Suprapubic skin (tissue), 4 donors: ENCODE results near the gene TBCC. TPM values are rescaled to one million over a fixed set of nuclear protein-coding genes. Genes with fewer than 3 reads are reported as not detected.

Source experiments
- DNase-seq, 2 donors: peaks; one replicate each; pipeline ENCODE4 v3.0.0-alpha.2; 2019; ENCODE audit warnings: low spot score in 2 of 2
- H3K27ac ChIP-seq: fragments of 200-600 bp; sonication (generic); one replicate; pipeline ENCODE4 v1.5.1; 2019
- H3K27me3 ChIP-seq: fragments of 200-600 bp; sonication (generic); one replicate; pipeline ENCODE4 v1.5.1; 2019
- H3K36me3 ChIP-seq: fragments of 200-600 bp; sonication (generic); one replicate; pipeline ENCODE4 v1.5.1; 2019
- H3K4me1 ChIP-seq: fragments of 200-600 bp; sonication (generic); one replicate; pipeline ENCODE4 v1.5.1; 2019
- H3K4me3 ChIP-seq: fragments of 200-600 bp; sonication (generic); one replicate; pipeline ENCODE4 v1.5.1; 2019; ENCODE audit warnings: mild to moderate bottlenecking
- H3K9me3 ChIP-seq: fragments of 200-600 bp; sonication (generic); one replicate; pipeline ENCODE4 v1.5.1; 2019
- EP300 ChIP-seq: sonication (generic); formaldehyde crosslinking; IDR thresholded peaks from one replicate; pipeline ENCODE4 v1.6.1; 2017; ENCODE audit warnings: antibody characterized with exemption
- POLR2A ChIP-seq, 2 donors: fragments of 450-650 bp; IDR thresholded peaks; one replicate each; pipeline ENCODE4 v1.6.1; 2017; ENCODE audit warnings: antibody characterized with exemption in 2 of 2, mild to moderate bottlenecking in 2 of 2, moderate library complexity in 2 of 2
- POLR2AphosphoS5 ChIP-seq, 3 donors: sonication (generic); formaldehyde crosslinking; IDR thresholded peaks; one replicate each; pipeline ENCODE4 v1.6.1; 2017; ENCODE audit warnings: antibody characterized with exemption in 3 of 3
- WGBS: methylation state at CpG from one replicate; pipeline ENCODE4 v1.1.5; 2018; 5-methylcytosine and 5-hydroxymethylcytosine counted together
- total RNA-seq, 4 donors: library from RNA; depleted of rRNA; stranded (reverse); fragments of >200 nt; gene quantifications; one replicate each; pipeline ENCODE4 v1.1.0, GENCODE V29; 2016
- TF ChIP-seq, protein P1 (sequence below), 2 donors: fragments of 200-600 bp in 1 of 2; fragments of 450-650 bp in 1 of 2; sonication (generic) in 1 of 2; IDR thresholded peaks; one replicate each; pipeline ENCODE4 v1.5.1; 2016 to 2019; ENCODE audit warnings: antibody characterized with exemption in 2 of 2, mild to moderate bottlenecking in 1 of 2, moderate library complexity in 1 of 2

TBCC gene
- total RNA-seq, 4 donors from 2014 or later, result 25.6 to 51.9 (median 30.2) TPM

- peaks cover 15% of the 10 kb centered on the region for H3K4me1 ChIP-seq
- no peak overlapping the region for H3K27ac ChIP-seq
- no peak overlapping the region for H3K4me3 ChIP-seq
- H3K27me3 ChIP-seq, result no peaks in the 10 kb centered on the region
- DNase-seq, result no peak
- no peaks in the 10 kb centered on the region for H3K9me3 ChIP-seq
- whole genome bisulfite sequencing, result 89% methylated on average over 2 of the region's 2 CpGs
- TF ChIP-seq, protein P1, sequence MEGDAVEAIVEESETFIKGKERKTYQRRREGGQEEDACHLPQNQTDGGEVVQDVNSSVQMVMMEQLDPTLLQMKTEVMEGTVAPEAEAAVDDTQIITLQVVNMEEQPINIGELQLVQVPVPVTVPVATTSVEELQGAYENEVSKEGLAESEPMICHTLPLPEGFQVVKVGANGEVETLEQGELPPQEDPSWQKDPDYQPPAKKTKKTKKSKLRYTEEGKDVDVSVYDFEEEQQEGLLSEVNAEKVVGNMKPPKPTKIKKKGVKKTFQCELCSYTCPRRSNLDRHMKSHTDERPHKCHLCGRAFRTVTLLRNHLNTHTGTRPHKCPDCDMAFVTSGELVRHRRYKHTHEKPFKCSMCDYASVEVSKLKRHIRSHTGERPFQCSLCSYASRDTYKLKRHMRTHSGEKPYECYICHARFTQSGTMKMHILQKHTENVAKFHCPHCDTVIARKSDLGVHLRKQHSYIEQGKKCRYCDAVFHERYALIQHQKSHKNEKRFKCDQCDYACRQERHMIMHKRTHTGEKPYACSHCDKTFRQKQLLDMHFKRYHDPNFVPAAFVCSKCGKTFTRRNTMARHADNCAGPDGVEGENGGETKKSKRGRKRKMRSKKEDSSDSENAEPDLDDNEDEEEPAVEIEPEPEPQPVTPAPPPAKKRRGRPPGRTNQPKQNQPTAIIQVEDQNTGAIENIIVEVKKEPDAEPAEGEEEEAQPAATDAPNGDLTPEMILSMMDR (IDR thresholded peaks at IDR 0.05), result no peak
- TF ChIP-seq EP300 (no peak), POLR2AphosphoS5 (IDR thresholded peaks at IDR 0.05) (no peak)
- no peaks in the 10 kb centered on the region for H3K36me3 ChIP-seq
Observed at GRCh38 chr6:42769836-42770235, 23.9 kb upstream of the TBCC start.

DNA sequence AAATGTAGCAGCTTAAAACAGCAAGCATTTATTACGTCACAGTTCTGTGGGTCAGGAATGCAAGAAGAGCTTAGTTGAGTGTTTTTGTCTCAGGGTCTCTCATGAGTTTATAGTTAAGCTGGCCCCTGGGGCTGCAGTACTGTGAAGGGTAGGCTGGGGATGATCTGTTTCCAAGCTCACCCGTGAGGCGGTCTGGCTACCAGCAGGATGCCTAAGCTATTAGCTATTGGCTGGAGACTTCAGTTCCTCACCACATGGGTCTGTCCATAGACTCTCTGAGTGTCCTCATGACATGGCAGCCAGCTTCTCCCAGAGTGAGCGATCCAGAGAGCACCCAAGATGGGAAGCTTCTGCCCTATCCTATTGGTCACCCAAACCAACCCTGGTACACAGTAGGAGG lies 23.1 kb upstream of the TBCC start:
- Histone ChIP-seq H3K4me1 (peaks cover 9% of the 10 kb centered on the region), H3K9me3 (no peaks in the 10 kb centered on the region), H3K27me3 (no peaks in the 10 kb centered on the region), H3K36me3 (no peaks in the 10 kb centered on the region), H3K4me3 (no peak overlapping the region), H3K27ac (no peak overlapping the region)
- TF ChIP-seq POLR2A (IDR thresholded peaks at IDR 0.05), result no peak
- TF ChIP-seq, protein P1 (IDR thresholded peaks at IDR 0.05), result no peak
- 93% methylated on average over 4 of the region's 4 CpGs for WGBS
- DNase-seq, result no peak

- Histone ChIP-seq H3K4me1 (peaks cover 11% of the 10 kb centered on the region), H3K27me3 (no peaks in the 10 kb centered on the region), H3K4me3 (no peak overlapping the region), H3K9me3 (no peaks in the 10 kb centered on the region), H3K27ac (no peak overlapping the region), H3K36me3 (no peaks in the 10 kb centered on the region)
- TF ChIP-seq, protein P1 (IDR thresholded peaks at IDR 0.05), result no peak
- TF ChIP-seq EP300 (no peak), POLR2AphosphoS5 (IDR thresholded peaks at IDR 0.05) (no peak), POLR2A (IDR thresholded peaks at IDR 0.05) (no peak)
- 84% methylated on average over 5 of the region's 5 CpGs for WGBS
- DNase-seq, result no peak
Observed at GRCh38 chr6:42766163-42766670, 20.3 kb upstream of the TBCC start.

DNA sequence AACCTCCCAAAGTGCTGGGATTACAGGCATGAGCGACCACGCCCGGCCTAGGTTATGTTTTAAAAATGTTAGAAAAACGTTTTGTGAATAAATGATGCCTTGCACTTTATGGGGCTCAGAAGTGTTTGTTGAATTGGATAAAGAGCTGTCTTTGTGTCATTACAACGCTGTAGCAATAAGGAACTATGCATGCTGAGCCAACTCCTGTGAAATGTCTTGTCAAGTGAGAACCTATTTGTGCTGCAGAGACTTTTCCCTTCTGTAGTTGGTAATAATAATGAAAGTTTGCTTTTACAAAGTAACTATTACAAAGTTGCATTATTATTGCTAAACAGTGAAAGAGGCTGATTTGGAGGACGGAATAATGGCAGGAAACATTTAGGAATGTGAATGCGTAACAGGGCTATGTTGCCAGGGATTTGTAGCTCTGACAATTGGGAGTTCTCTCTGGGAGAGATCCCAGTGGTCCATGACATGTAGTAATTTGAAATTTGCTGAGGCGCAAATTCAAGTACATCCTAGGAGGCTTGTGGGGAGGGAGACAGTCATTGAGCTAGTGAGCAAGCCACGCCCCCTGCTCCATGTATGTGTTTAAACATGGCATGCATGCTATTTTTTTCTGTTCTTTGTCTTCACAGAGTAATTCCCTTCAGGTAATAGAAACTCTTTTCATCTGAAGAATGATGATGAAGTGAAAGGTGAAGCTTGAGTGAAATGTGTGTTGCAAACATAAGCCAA lies 19.2 kb upstream of the TBCC start:
- H3K4me3 ChIP-seq, result no peak overlapping the region
- WGBS, result 79% methylated on average over 9 of the region's 9 CpGs
- H3K9me3 ChIP-seq, result no peaks in the 10 kb centered on the region
- no peaks in the 10 kb centered on the region for H3K36me3 ChIP-seq
- no peaks in the 10 kb centered on the region for H3K27me3 ChIP-seq
- no peak overlapping the region for H3K27ac ChIP-seq
- peaks cover 4% of the 10 kb centered on the region for H3K4me1 ChIP-seq
- no peak for TF ChIP-seq EP300
- DNase-seq, result no peak

DNA sequence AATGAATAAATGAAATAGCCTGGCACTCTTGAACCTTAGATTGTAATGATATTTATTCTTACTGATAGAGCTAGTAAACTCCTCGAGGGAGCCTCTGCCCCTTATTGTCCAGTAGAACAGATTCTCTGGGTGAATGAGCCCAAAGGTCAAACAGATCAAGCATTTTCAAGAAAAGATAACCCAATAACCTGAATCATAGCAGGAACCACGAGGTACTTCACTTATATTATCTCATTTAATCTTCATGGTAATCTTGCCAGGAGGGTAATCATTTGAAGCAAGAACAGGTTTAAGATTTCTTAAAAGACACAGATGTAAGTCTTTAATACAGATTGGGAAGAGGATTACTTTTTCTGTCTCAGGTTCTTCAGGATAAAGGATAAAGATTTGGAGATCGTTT lies 17.0 kb upstream of the TBCC start:
- Histone ChIP-seq H3K4me1 (peaks cover 4% of the 10 kb centered on the region), H3K4me3 (no peak overlapping the region), H3K9me3 (no peaks in the 10 kb centered on the region), H3K36me3 (peaks cover 8% of the 10 kb centered on the region), H3K27ac (no peak overlapping the region), H3K27me3 (no peaks in the 10 kb centered on the region)
- no peak for TF ChIP-seq POLR2AphosphoS5 (IDR thresholded peaks at IDR 0.05)
- TF ChIP-seq POLR2A (IDR thresholded peaks at IDR 0.05), result no peak
- TF ChIP-seq, protein P1 (IDR thresholded peaks at IDR 0.05), result no peak
- TF ChIP-seq EP300, result no peak
- DNase-seq, result no peak
- WGBS, result 74% methylated on average over 3 of the region's 3 CpGs
